Adrenal gland (tissue), 12 donors: ENCODE measurements around the gene NUAK2. TPM values are rescaled to one million over a fixed set of nuclear protein-coding genes. Genes with fewer than 3 reads are reported as not detected.
"Not testable (repeated sequence)": the region's sequence is repeated elsewhere in the genome, so short reads cannot be mapped to it uniquely, and the experiment has no call there.

Experiments
- DNase-seq, 7 donors: peaks; one replicate each; pipeline ENCODE4 v3.0.0-alpha.2; 2019 to 2020
- H3K27ac ChIP-seq, 5 donors: fragments of 200-600 bp; sonication (generic) in 4 of 5; 1 replicate in 3 of 5; 2 replicates in 2 of 5; pipeline versions ENCODE4 v1.5.1 to v1.8.0; 2016 to 2020; ENCODE audit warnings: mild to moderate bottlenecking in 1 of 5
- H3K27me3 ChIP-seq: fragments of 200-600 bp; 2 replicates; pipeline ENCODE4 v1.8.0; 2021
- H3K36me3 ChIP-seq, 2 donors: fragments of 200-600 bp; replicated peaks in 1 of 2; 1 replicate in 1 of 2; 2 replicates in 1 of 2; pipeline versions ENCODE4 v1.5.1 to v1.8.0; 2018 to 2022
- H3K4me1 ChIP-seq, 2 donors: fragments of 200-600 bp; replicated peaks in 1 of 2; 1 replicate in 1 of 2; 2 replicates in 1 of 2; pipeline versions ENCODE4 v1.5.1 to v1.8.0; 2018 to 2021
- H3K4me3 ChIP-seq, 4 donors: fragments of 200-600 bp; sonication (generic) in 3 of 4; one replicate each; pipeline ENCODE4 v1.5.1; 2016 to 2018
- H3K9me3 ChIP-seq, 3 donors: fragments of 200-600 bp; sonication (generic) in 1 of 3; replicated peaks in 1 of 3; 1 replicate in 2 of 3; 2 replicates in 1 of 3; pipeline versions ENCODE4 v1.5.1 to v1.8.0; 2016 to 2021
- POLR2A ChIP-seq, 2 donors: fragments of 450-650 bp; IDR thresholded peaks; one replicate each; pipeline ENCODE4 v1.6.1; 2017; ENCODE audit warnings: antibody characterized with exemption in 2 of 2, mild to moderate bottlenecking in 2 of 2, moderate library complexity in 1 of 2
- WGBS, 4 donors: extraction: QIAGEN DNeasy Blood & Tissue Kit in 2 of 4; methylation state at CpG; one replicate each; pipeline versions ENCODE4 v1.1.5 to v1.1.7; 2013 to 2017; 5-methylcytosine and 5-hydroxymethylcytosine counted together
- intact Hi-C, 2 donors: fragments of 100-400 bp; cut with DNase I; formaldehyde crosslinking; loops; one replicate each; pipeline versions ENCODE4 v1.14.1 to v1.15.0; 2022 to 2023
- polyA plus RNA-seq, 3 donors: library from polyadenylated mRNA; stranded (reverse); fragments of 200-250 nt in 2 of 3; fragments of 350-450 nt in 1 of 3; fragmentation: Illumina TruSeq in 1 of 3; extraction: RNeasy Lipid Tissue Mini Kit (QIAGEN cat#74804) in 1 of 3; gene quantifications; one replicate each; pipeline ENCODE4 v1.2.3, GENCODE V29; 2013 to 2014
- total RNA-seq, 9 donors: library from RNA; depleted of rRNA in 4 of 9; stranded (reverse); fragments of >200 nt in 4 of 9; fragments of 120-200 nt in 1 of 9; fragmentation: NEBNext Ultra II Directional in 1 of 9; extraction: Animal tissue kit (Norgen Biotek cat#: 25700) in 1 of 9; gene quantifications; one replicate each; pipeline versions ENCODE4 v1.1.0 to v1.2.4, GENCODE V29; 2013 to 2023
- TF ChIP-seq, protein P1 (sequence below), 6 experiments: fragments of 450-650 bp in 4 of 6; fragments of 200-600 bp in 2 of 6; sonication (generic) in 1 of 6; IDR thresholded peaks; 1 replicate in 5 of 6; 2 replicates in 1 of 6; pipeline versions ENCODE4 v1.5.1 to v1.8.0; 2016 to 2021; ENCODE audit warnings: antibody characterized with exemption in 6 of 6, mild to moderate bottlenecking in 2 of 6, moderate library complexity in 1 of 6
- donor health status: healthy with polysubstance abuse.
- donor health status: Bipolar disorder and iron deficiency.
- donor health status: DM: yes; HTN: yes; CAD: no.
- donor health status: DM: no; HTN: no; CAD: no.
- donor health status: DM: no; HTN: no; CAD: no.
- donor health status: DM: yes; HTN: yes; CAD: no.

NUAK2 gene
- total and polyA plus RNA-seq, 12 donors: 0.95 to 9.9 (median 4.0) TPM

DNA sequence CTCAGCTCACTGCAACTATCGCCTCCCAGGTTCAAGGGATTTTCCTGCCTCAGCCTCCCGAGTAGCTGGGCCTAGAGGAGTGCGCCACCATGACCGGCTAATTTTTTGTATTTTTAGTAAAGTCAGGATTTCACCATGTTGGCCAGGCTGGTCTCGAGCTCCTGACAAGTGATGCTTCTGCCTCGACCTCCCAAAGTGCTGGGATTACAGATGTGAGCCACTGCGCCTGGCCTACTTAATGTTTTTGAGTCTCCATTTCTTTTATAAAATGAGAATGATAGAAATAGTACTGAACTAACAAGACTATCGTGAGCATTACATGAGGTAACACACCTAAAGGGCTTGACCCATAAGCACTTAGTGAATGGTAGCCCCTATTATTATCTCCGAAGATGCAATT lies 21.4 kb downstream of the NUAK2 start:
- H3K27ac ChIP-seq: no peak overlapping the region
- peaks cover 0 to 30% of the 10 kb centered on the region in 2 donors for H3K36me3 ChIP-seq
- no peak for DNase-seq

DNA sequence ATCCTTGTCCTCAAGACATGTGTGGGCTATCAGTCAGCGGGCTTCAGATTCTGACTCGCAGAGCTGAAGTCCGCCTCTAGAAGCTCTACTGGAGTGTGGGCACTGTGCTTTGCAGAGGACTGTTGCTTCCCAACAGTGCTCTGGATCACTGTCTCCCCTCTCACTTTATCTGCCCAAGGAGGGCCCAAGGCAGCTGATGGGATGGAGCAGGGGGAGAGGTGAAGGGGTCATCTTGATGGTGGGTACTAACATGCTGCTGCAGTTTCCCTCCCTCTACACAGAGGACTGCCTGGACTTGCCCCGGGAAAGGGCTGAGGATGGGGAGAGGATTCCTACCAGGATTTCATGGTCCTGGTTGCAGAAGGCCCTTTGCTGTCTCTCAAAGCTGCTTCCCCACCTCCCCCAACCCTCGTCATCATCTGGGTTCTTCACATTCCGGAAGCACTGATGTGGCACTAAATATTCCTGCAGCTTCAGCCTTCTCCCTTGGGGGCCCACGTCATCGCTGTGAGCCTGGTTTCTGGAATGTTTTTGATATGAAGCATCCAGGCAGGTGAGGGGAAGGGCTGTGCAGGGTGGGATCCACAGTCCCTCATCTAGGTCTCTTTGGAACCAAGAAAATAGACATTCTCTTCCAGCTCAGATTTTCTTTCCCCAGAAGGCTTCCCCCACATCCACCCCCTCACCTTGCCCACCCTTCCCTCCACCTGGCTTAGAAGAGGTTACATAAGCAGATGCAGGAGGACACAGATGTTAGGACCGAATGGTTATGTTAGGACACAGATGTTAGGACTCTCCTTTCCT lies 23.2 kb downstream of the NUAK2 start:
- no peaks in the 10 kb centered on the region for H3K27me3 ChIP-seq
- TF ChIP-seq POLR2A (IDR thresholded peaks at IDR 0.05): no peak
- TF ChIP-seq, protein P1, sequence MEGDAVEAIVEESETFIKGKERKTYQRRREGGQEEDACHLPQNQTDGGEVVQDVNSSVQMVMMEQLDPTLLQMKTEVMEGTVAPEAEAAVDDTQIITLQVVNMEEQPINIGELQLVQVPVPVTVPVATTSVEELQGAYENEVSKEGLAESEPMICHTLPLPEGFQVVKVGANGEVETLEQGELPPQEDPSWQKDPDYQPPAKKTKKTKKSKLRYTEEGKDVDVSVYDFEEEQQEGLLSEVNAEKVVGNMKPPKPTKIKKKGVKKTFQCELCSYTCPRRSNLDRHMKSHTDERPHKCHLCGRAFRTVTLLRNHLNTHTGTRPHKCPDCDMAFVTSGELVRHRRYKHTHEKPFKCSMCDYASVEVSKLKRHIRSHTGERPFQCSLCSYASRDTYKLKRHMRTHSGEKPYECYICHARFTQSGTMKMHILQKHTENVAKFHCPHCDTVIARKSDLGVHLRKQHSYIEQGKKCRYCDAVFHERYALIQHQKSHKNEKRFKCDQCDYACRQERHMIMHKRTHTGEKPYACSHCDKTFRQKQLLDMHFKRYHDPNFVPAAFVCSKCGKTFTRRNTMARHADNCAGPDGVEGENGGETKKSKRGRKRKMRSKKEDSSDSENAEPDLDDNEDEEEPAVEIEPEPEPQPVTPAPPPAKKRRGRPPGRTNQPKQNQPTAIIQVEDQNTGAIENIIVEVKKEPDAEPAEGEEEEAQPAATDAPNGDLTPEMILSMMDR (IDR thresholded peaks at IDR 0.05): no peak
- H3K4me1 ChIP-seq: peaks cover 12 to 17% of the 10 kb centered on the region in 2 donors
- no peak for DNase-seq
- WGBS, 4 donors: 79 to 88% (median 85%) methylated on average over 8 to 9 of the region's 9 CpGs
- H3K27ac ChIP-seq: no peak overlapping the region
- H3K4me3 ChIP-seq: no peak overlapping the region
- no peaks in the 10 kb centered on the region for H3K9me3 ChIP-seq
- intact Hi-C loops: no loop called here
- peaks cover 0 to 13% of the 10 kb centered on the region in 2 donors for H3K36me3 ChIP-seq

More for the DNA sequence above, 21.4 kb downstream of the NUAK2 start:
- Histone ChIP-seq H3K4me3 (no peak overlapping the region), H3K27me3 (no peaks in the 10 kb centered on the region), H3K9me3 (no peaks in the 10 kb centered on the region), H3K4me1 (peaks cover 0 to under 1% of the 10 kb centered on the region in 2 donors)
- intact Hi-C loops: no loop called here
- no peak for TF ChIP-seq POLR2A (IDR thresholded peaks at IDR 0.05)
- TF ChIP-seq, protein P1 (IDR thresholded peaks at IDR 0.05): no peak
- 77 to 91% (median 86%) methylated on average over 9 of the region's 9 CpGs for WGBS, 4 donors

DNA sequence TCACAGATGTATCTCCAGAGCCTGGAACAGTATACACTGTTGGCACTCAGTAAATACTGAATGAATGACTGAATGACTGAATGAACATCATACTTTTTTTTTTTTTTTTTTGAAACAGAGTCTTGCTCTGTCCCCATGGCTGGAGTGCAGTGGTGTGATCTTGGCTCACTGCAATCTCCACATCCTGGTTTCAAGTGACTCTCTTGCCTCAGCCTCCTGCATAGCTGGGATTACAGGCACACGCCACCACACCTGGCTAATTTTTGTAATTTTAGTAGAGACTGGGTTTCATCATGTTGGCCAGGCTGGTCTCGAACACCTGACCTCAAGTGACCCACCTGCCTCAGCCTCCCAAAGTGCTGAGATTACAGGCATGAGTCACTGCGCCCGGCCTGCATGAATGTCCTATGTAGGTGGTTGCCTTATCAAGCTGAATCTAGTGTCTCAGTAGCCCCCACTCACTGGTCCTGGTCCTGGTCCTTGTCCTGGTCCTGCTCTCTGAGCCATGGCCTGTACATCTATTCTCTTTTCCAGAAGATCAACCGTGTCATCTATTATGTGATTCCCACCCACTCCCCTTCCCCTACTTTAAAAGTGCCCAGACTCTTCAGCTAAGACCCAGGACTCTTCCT lies 23.9 kb downstream of the NUAK2 start:
- 90 to 99% (median 94%) methylated on average over 5 of the region's 5 CpGs for WGBS, 4 donors
- H3K27ac ChIP-seq, H3K4me3 ChIP-seq, H3K9me3 ChIP-seq, intact Hi-C loops, H3K27me3 ChIP-seq, DNase-seq, H3K36me3 ChIP-seq: not testable (repeated sequence)
- H3K4me1 ChIP-seq: peaks cover 12 to 17% of the 10 kb centered on the region in 2 donors

DNA sequence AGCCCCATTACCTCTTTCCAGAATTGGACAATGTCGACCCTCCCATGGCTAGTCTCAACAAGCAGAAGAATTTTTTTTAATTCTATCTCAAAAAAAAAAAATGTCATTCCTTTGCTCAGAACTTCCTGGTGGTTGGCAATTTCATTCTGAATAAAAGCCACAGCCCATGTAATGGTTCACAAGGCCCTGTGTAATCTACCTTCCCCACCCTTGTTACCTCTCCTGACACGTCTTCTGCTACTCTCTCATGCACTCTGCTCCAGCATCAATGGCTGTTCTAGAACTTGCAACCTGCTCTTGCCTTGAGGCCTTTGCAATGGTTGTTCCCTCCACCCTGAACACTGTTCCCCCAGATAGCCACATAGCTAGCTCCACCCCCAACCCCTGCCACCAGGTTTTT lies 25.4 kb downstream of the NUAK2 start:
- intact Hi-C loops: no loop called here
- H3K4me1 ChIP-seq: peaks cover 12 to 17% of the 10 kb centered on the region in 2 donors
- 90 to 98% (median 97%) methylated on average over 2 of the region's 2 CpGs for WGBS, 4 donors
- TF ChIP-seq POLR2A (IDR thresholded peaks at IDR 0.05): no peak
- TF ChIP-seq, protein P1 (IDR thresholded peaks at IDR 0.05): no peak
- DNase-seq: no peak
- H3K4me3 ChIP-seq: no peak overlapping the region
- no peaks in the 10 kb centered on the region for H3K27me3 ChIP-seq
- H3K36me3 ChIP-seq: no peaks in the 10 kb centered on the region
- H3K27ac ChIP-seq: no peak overlapping the region
- H3K9me3 ChIP-seq: no peaks in the 10 kb centered on the region
